OCI-LY3 (cell line): ENCODE results near the gene TSPAN31.

Experiments used
- H2AFZ ChIP-seq: fragments of 200-600, 300-600 bp; shearing (Covaris generic); 2 replicates; pipeline ENCODE4 v1.6.0; 2014; ENCODE audit warnings: antibody characterized with exemption, low read depth, low read length
- H3K27ac ChIP-seq: fragments of 200-600, 300-600 bp; sonication (generic); 2 replicates; pipeline ENCODE4 v1.5.1; 2014; ENCODE audit warnings: mild to moderate bottlenecking, low read length, moderate library complexity, mixed read lengths
- H3K27me3 ChIP-seq: fragments of 200-600, 300-600 bp; sonication (generic); 2 replicates; pipeline ENCODE4 v1.6.1; 2014; ENCODE audit warnings: low read depth, low read length, mixed read lengths
- H3K36me3 ChIP-seq: fragments of 200-600, 300-600 bp; sonication (generic); replicated peaks from 2 replicates; pipeline ENCODE3; 2014; ENCODE audit warnings: low read depth, low read length, mixed read lengths
- H3K4me1 ChIP-seq: fragments of 300-600, 200-600 bp; sonication (generic); 2 replicates; pipeline ENCODE4 v1.6.1; 2014; ENCODE audit warnings: low read length, mixed read lengths
- H3K4me2 ChIP-seq: fragments of 200-600, 300-600 bp; sonication (generic); 2 replicates; pipeline ENCODE4 v1.6.1; 2014; ENCODE audit warnings: low read length, mixed read lengths
- H3K4me3 ChIP-seq: fragments of 300-600, 200-600 bp; sonication (generic); 2 replicates; pipeline ENCODE4 v1.5.1; 2014; ENCODE audit warnings: antibody characterized with exemption, mild to moderate bottlenecking, low read length, moderate library complexity
- H3K79me2 ChIP-seq: fragments of 300-600, 200-600 bp; shearing (Covaris generic); 2 replicates; pipeline ENCODE4 v1.6.1; 2014; ENCODE audit warnings: mild to moderate bottlenecking, low read length, mixed read lengths
- H3K9ac ChIP-seq: fragments of 300-600, 200-600 bp; shearing (Covaris generic); 2 replicates; pipeline ENCODE4 v1.6.0; 2014; ENCODE audit warnings: mild to moderate bottlenecking, low read length, moderate library complexity
- H3K9me3 ChIP-seq: fragments of 200-600, 300-600 bp; shearing (Covaris generic); 2 replicates; pipeline ENCODE4 v1.6.1; 2014; ENCODE audit warnings: low read length, mixed read lengths; ENCODE audit not compliant: insufficient read depth
- H4K20me1 ChIP-seq: fragments of 200-600, 300-600 bp; sonication (generic); 2 replicates; pipeline ENCODE4 v1.6.1; 2016; ENCODE audit warnings: low read length, mixed read lengths; ENCODE audit not compliant: insufficient read depth
- EZH2phosphoT487 ChIP-seq: fragments of 200-600 bp; shearing (Covaris generic); IDR thresholded peaks from 2 replicates; pipeline ENCODE4 v1.6.1; 2018; ENCODE audit warnings: antibody characterized with exemption, mixed run types, low read depth
- TF ChIP-seq, protein P1 (sequence below): fragments of 200-600, 300-600 bp; sonication (generic); IDR thresholded peaks from 2 replicates; pipeline ENCODE4 v1.5.1; 2014; ENCODE audit warnings: antibody characterized with exemption, low read length, low read depth

Gene TSPAN31

GRCh38 chr12:57729321-57729844, 15.5 kb upstream of the TSPAN31 start:
- TF ChIP-seq EZH2phosphoT487, result no peak
- TF ChIP-seq, protein P1, sequence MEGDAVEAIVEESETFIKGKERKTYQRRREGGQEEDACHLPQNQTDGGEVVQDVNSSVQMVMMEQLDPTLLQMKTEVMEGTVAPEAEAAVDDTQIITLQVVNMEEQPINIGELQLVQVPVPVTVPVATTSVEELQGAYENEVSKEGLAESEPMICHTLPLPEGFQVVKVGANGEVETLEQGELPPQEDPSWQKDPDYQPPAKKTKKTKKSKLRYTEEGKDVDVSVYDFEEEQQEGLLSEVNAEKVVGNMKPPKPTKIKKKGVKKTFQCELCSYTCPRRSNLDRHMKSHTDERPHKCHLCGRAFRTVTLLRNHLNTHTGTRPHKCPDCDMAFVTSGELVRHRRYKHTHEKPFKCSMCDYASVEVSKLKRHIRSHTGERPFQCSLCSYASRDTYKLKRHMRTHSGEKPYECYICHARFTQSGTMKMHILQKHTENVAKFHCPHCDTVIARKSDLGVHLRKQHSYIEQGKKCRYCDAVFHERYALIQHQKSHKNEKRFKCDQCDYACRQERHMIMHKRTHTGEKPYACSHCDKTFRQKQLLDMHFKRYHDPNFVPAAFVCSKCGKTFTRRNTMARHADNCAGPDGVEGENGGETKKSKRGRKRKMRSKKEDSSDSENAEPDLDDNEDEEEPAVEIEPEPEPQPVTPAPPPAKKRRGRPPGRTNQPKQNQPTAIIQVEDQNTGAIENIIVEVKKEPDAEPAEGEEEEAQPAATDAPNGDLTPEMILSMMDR, result no peak
- no peaks in the 10 kb centered on the region for H3K9me3 ChIP-seq
- H3K27me3 ChIP-seq, result no peaks in the 10 kb centered on the region
- no peak overlapping the region for H3K4me3 ChIP-seq
- H3K27ac ChIP-seq, result no peak overlapping the region
- no peak overlapping the region for H3K9ac ChIP-seq
- peaks cover 23% of the 10 kb centered on the region for H3K36me3 ChIP-seq
- H3K4me1 ChIP-seq, result no peaks in the 10 kb centered on the region
- H3K4me2 ChIP-seq, result no peak overlapping the region
- H4K20me1 ChIP-seq, result no peaks in the 10 kb centered on the region
- no peak overlapping the region for H2AFZ ChIP-seq
- no peaks in the 10 kb centered on the region for H3K79me2 ChIP-seq

DNA sequence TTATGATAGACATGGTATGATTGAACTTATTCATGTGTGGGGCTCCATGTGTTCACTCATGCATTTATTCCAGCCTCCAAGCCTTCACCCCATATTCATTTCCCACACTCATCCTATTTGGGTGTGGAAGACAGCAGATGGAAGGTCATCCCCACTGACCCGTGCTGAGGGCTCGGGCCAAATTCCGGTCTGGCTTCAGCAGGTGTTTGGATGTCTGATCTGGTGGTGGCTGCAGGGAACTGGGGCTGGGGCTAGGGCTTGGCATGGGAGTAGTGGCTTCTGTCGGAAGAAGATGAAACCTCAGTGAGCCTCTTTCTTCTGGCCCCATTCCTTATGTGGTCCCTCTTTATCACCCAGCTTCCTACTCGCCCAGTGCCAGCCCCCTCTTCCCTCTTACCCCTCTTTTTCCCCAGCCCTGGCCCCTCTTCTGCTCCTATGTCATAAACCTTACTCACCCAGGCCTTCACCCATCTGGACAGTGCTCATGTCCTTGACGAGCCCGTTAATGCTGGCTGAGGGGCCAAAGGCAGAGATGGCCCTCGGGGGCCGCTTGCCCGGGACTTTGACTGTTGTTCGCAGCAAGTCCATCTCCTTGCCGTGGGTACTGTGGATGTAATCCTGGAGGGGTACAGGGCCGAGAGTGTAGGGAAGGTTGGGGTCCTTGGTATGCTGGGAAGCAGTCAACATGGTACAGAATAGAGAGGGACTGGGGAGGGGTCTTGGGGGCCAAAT, 14.3 kb upstream of the TSPAN31 start:
- Histone ChIP-seq H3K4me1 (no peaks in the 10 kb centered on the region), H3K27ac (no peak overlapping the region), H3K9ac (no peak overlapping the region), H3K79me2 (no peaks in the 10 kb centered on the region), H2AFZ (no peak overlapping the region), H3K9me3 (no peaks in the 10 kb centered on the region), H3K27me3 (no peaks in the 10 kb centered on the region), H4K20me1 (no peaks in the 10 kb centered on the region), H3K4me2 (no peak overlapping the region), H3K36me3 (peaks cover 23% of the 10 kb centered on the region), H3K4me3 (no peak overlapping the region)
- no peak for TF ChIP-seq EZH2phosphoT487
- TF ChIP-seq, protein P1, result no peak

- Histone ChIP-seq H3K27ac (no peak overlapping the region), H3K4me1 (no peaks in the 10 kb centered on the region), H3K4me3 (no peak overlapping the region), H3K79me2 (no peaks in the 10 kb centered on the region), H3K36me3 (peaks cover 17% of the 10 kb centered on the region), H3K9me3 (no peaks in the 10 kb centered on the region), H3K4me2 (no peak overlapping the region), H2AFZ (no peak overlapping the region), H3K27me3 (no peaks in the 10 kb centered on the region), H3K9ac (no peak overlapping the region), H4K20me1 (no peaks in the 10 kb centered on the region)
- TF ChIP-seq, protein P1, result no peak
- no peak for TF ChIP-seq EZH2phosphoT487
Measured at GRCh38 chr12:57731411-57732080, 13.3 kb upstream of the TSPAN31 start.

DNA sequence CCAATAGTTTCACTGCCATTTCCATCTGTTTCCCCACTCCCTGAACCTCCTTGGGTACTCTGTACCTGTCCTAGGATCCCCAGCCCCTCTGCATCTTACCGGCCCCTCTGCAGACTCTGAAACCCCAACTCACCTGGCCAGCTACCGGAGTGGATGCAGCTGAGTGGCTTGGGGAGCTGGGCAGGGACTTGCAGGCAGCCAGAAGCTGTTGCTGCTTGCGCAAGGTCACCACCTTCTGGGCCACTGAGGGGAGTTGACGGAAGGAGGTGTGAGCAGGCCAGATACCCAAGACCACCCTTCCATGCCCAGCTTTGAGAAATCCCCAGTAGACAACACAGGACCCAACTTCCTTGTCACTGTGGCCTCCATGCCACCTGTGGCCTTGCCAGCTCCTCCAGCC, 12.6 kb upstream of the TSPAN31 start:
- H4K20me1 ChIP-seq, result no peaks in the 10 kb centered on the region
- no peaks in the 10 kb centered on the region for H3K79me2 ChIP-seq
- peaks cover 11% of the 10 kb centered on the region for H3K36me3 ChIP-seq
- H3K27me3 ChIP-seq, result no peaks in the 10 kb centered on the region
- no peaks in the 10 kb centered on the region for H3K4me1 ChIP-seq
- TF ChIP-seq, protein P1, result no peak
- TF ChIP-seq EZH2phosphoT487, result no peak
- no peak overlapping the region for H3K9ac ChIP-seq
- H2AFZ ChIP-seq, result no peak overlapping the region
- H3K4me3 ChIP-seq, result no peak overlapping the region
- H3K4me2 ChIP-seq, result no peak overlapping the region
- no peaks in the 10 kb centered on the region for H3K9me3 ChIP-seq
- H3K27ac ChIP-seq, result no peak overlapping the region
